Loucy (cell line): ENCODE measurements around the gene PRR22.

Experiments
- H2AFZ ChIP-seq: fragments of 200-600 bp; sonication (generic); 2 replicates; pipeline ENCODE4 v1.6.0; 2016; ENCODE audit warnings: antibody characterized with exemption, mild to moderate bottlenecking, low read length, moderate library complexity
- H3F3A ChIP-seq: fragments of 200-600 bp; 2 replicates; pipeline ENCODE4 v1.6.0; 2016; ENCODE audit warnings: antibody characterized with exemption, low read depth, mild to moderate bottlenecking
- H3K27me3 ChIP-seq: fragments of 200-600 bp; sonication (generic); 2 replicates; pipeline ENCODE4 v1.6.1; 2014; ENCODE audit warnings: low read length, mild to moderate bottlenecking; ENCODE audit not compliant: insufficient read depth, poor library complexity, severe bottlenecking
- H3K36me3 ChIP-seq: fragments of 200-600 bp; sonication (generic); 2 replicates; pipeline ENCODE4 v1.6.1; 2016; ENCODE audit warnings: low read length; ENCODE audit not compliant: insufficient read depth
- H3K4me1 ChIP-seq: fragments of 200-600 bp; sonication (generic); 2 replicates; pipeline ENCODE4 v1.5.1; 2014; ENCODE audit warnings: low read length, mild to moderate bottlenecking; ENCODE audit not compliant: insufficient read depth, poor library complexity, severe bottlenecking
- H3K4me2 ChIP-seq: fragments of 200-600 bp; sonication (generic); 2 replicates; pipeline ENCODE4 v1.6.0; 2014; ENCODE audit warnings: antibody characterized with exemption, low read length, low read depth, mild to moderate bottlenecking; ENCODE audit not compliant: poor library complexity, severe bottlenecking
- H3K4me3 ChIP-seq: fragments of 200-600 bp; sonication (generic); 2 replicates; pipeline ENCODE4 v1.5.1; 2014; ENCODE audit warnings: low read length, mild to moderate bottlenecking, mixed read lengths; ENCODE audit not compliant: poor library complexity, severe bottlenecking
- H3K79me2 ChIP-seq: fragments of 200-600 bp; sonication (generic); 2 replicates; pipeline ENCODE4 v1.6.1; 2014; ENCODE audit warnings: low read length; ENCODE audit not compliant: insufficient read depth
- H3K9ac ChIP-seq: fragments of 200-600 bp; sonication (generic); 2 replicates; pipeline ENCODE4 v1.6.0; 2014; ENCODE audit warnings: mild to moderate bottlenecking, low read depth, low read length, moderate library complexity; ENCODE audit not compliant: poor library complexity, severe bottlenecking
- H3K9me2 ChIP-seq: fragments of 200-600 bp; sonication (generic); replicated peaks from 2 replicates; pipeline ENCODE4 v1.6.1; 2016; ENCODE audit warnings: low read depth, low read length, mixed read lengths
- H3K9me3 ChIP-seq: fragments of 200-600 bp; sonication (generic); 2 replicates; pipeline ENCODE4 v1.6.1; 2014; ENCODE audit warnings: mild to moderate bottlenecking, antibody characterized with exemption, low read length, low read depth; ENCODE audit not compliant: insufficient read depth
- H4K20me1 ChIP-seq: fragments of 200-600 bp; sonication (generic); 2 replicates; pipeline ENCODE4 v1.6.0; 2014; ENCODE audit warnings: antibody characterized with exemption, low read length, mild to moderate bottlenecking; ENCODE audit not compliant: insufficient read depth, poor library complexity, severe bottlenecking
- CTCF ChIP-seq: fragments of 200-600 bp; sonication (generic); conservative IDR thresholded peaks from 2 replicates; pipeline ENCODE4 v1.5.1; 2014; ENCODE audit warnings: mild to moderate bottlenecking, antibody characterized with exemption, low read length
- EZH2phosphoT487 ChIP-seq: fragments of 200-600 bp; IDR thresholded peaks from 2 replicates; pipeline ENCODE4 v1.6.1; 2018; ENCODE audit warnings: antibody characterized with exemption, mild to moderate bottlenecking, moderate library complexity, borderline replicate concordance

The PRR22 gene

GRCh38 chr19:5778402-5778801 is 6.1 kb downstream of the PRR22 start:
- H3K79me2 ChIP-seq = no peaks in the 10 kb centered on the region
- no peaks in the 10 kb centered on the region for H3K9me2 ChIP-seq
- H3K9ac ChIP-seq = no peak overlapping the region

GRCh38 chr19:5775668-5776309 is 8.8 kb downstream of the PRR22 start:
- Histone ChIP-seq H2AFZ (no peak overlapping the region), H3K9me2 (no peaks in the 10 kb centered on the region), H3K9ac (no peak overlapping the region), H3K4me3 (no peak overlapping the region), H3K27me3 (no peaks in the 10 kb centered on the region), H4K20me1 (no peaks in the 10 kb centered on the region), H3K9me3 (no peaks in the 10 kb centered on the region), H3K36me3 (no peaks in the 10 kb centered on the region), H3K79me2 (no peaks in the 10 kb centered on the region), H3K4me1 (no peaks in the 10 kb centered on the region), H3F3A (no peaks in the 10 kb centered on the region), H3K4me2 (no peak overlapping the region)
- TF ChIP-seq CTCF (no peak), EZH2phosphoT487 (no peak)

More at GRCh38 chr19:5778402-5778801, 6.1 kb downstream of the PRR22 start:
- Histone ChIP-seq H3K9me3 (no peaks in the 10 kb centered on the region), H3K4me2 (no peak overlapping the region), H3F3A (no peaks in the 10 kb centered on the region), H4K20me1 (no peaks in the 10 kb centered on the region), H3K4me1 (no peaks in the 10 kb centered on the region), H3K27me3 (no peaks in the 10 kb centered on the region), H3K36me3 (no peaks in the 10 kb centered on the region), H3K4me3 (no peak overlapping the region), H2AFZ (no peak overlapping the region)
- TF ChIP-seq CTCF (no peak), EZH2phosphoT487 (no peak)

GRCh38 chr19:5774921-5775320 is 9.6 kb downstream of the PRR22 start:
- H3K9me2 ChIP-seq = no peaks in the 10 kb centered on the region
- H3K4me3 ChIP-seq = no peak overlapping the region
- no peaks in the 10 kb centered on the region for H3K4me1 ChIP-seq
- H3F3A ChIP-seq = no peaks in the 10 kb centered on the region
- H3K4me2 ChIP-seq = no peak overlapping the region
- no peak for TF ChIP-seq CTCF
- TF ChIP-seq EZH2phosphoT487 = no peak
- no peak overlapping the region for H3K9ac ChIP-seq
- H2AFZ ChIP-seq = no peak overlapping the region
- H3K79me2 ChIP-seq = no peaks in the 10 kb centered on the region
- H3K36me3 ChIP-seq = no peaks in the 10 kb centered on the region
- no peaks in the 10 kb centered on the region for H3K27me3 ChIP-seq
- no peaks in the 10 kb centered on the region for H4K20me1 ChIP-seq
- no peaks in the 10 kb centered on the region for H3K9me3 ChIP-seq
